ENCODE results near the gene KCNJ6.

GRCh38 chr21:37623183-37623582 lies 293.1 kb downstream of the KCNJ6 start:
- TF ChIP-seq CTCF (IDR thresholded peaks at IDR 0.05; ENCODE audit: insufficient read depth, low read depth, low read length) (no peak), EZH2 (IDR thresholded peaks at IDR 0.05; ENCODE audit: insufficient read depth, low read length) (no peak)

Data from astrocyte (in vitro differentiated cells and primary cell).